Stimulated activated CD8-positive, alpha-beta memory T cell treated with anti-CD3 and anti-CD28 coated beads, Interleukin-4, amount 100 ng/mL, for 48 hours (primary cell): Measurements from ENCODE around the gene HIP1R.

Experiments used
- DNase-seq: peaks from one replicate; pipeline ENCODE4 v3.0.0-alpha.2; 2020

The HIP1R gene

GRCh38 chr12:122860854-122861586, 25.8 kb downstream of the HIP1R start:
- no peak for DNase-seq

GRCh38 chr12:122861587-122861970, 26.3 kb downstream of the HIP1R start:
- no peak for DNase-seq

- DNase-seq = no peak
These were observed 26.9 kb downstream of the HIP1R start for GRCh38 chr12:122862110-122862634.

GRCh38 chr12:122862872-122863701, 27.8 kb downstream of the HIP1R start:
- DNase-seq = no peak

- DNase-seq = no peak
These were observed 29.6 kb downstream of the HIP1R start for GRCh38 chr12:122864894-122865253.

GRCh38 chr12:122865268-122866231, 30.3 kb downstream of the HIP1R start:
- no peak for DNase-seq

GRCh38 chr12:122866379-122866778, 31.1 kb downstream of the HIP1R start:
- no peak for DNase-seq

GRCh38 chr12:122866950-122867607, 31.8 kb downstream of the HIP1R start:
- no peak for DNase-seq

- DNase-seq = no peak
These were observed 32.6 kb downstream of the HIP1R start for GRCh38 chr12:122867691-122868461.

GRCh38 chr12:122868471-122869177, 33.4 kb downstream of the HIP1R start:
- no peak for DNase-seq

- no peak for DNase-seq
These were observed 34.1 kb downstream of the HIP1R start for GRCh38 chr12:122869207-122869973.

GRCh38 chr12:122870163-122870842, 35.0 kb downstream of the HIP1R start:
- DNase-seq = no peak

GRCh38 chr12:122870867-122871664, 35.8 kb downstream of the HIP1R start:
- no peak for DNase-seq

- peak; percentile 78 for DNase-seq
These were observed 36.9 kb downstream of the HIP1R start for GRCh38 chr12:122871851-122872780.

GRCh38 chr12:122872815-122873361, 37.6 kb downstream of the HIP1R start:
- DNase-seq = no peak

- DNase-seq = no peak
These were observed 38.3 kb downstream of the HIP1R start for GRCh38 chr12:122873540-122873939.

- peak; percentile 65 for DNase-seq
These were observed 38.8 kb downstream of the HIP1R start for GRCh38 chr12:122874081-122874480.
